ENCODE results near the gene SYT3. TPM values are rescaled to one million over a fixed set of nuclear protein-coding genes. Genes with fewer than 3 reads are reported as not detected.

SYT3 gene, protein sequence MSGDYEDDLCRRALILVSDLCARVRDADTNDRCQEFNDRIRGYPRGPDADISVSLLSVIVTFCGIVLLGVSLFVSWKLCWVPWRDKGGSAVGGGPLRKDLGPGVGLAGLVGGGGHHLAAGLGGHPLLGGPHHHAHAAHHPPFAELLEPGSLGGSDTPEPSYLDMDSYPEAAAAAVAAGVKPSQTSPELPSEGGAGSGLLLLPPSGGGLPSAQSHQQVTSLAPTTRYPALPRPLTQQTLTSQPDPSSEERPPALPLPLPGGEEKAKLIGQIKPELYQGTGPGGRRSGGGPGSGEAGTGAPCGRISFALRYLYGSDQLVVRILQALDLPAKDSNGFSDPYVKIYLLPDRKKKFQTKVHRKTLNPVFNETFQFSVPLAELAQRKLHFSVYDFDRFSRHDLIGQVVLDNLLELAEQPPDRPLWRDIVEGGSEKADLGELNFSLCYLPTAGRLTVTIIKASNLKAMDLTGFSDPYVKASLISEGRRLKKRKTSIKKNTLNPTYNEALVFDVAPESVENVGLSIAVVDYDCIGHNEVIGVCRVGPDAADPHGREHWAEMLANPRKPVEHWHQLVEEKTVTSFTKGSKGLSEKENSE
- total RNA-seq (2022; extraction: Qiagen RNA extraction): 0.39 to 0.63 TPM (median 0.46 TPM) in 5 replicates

DNA sequence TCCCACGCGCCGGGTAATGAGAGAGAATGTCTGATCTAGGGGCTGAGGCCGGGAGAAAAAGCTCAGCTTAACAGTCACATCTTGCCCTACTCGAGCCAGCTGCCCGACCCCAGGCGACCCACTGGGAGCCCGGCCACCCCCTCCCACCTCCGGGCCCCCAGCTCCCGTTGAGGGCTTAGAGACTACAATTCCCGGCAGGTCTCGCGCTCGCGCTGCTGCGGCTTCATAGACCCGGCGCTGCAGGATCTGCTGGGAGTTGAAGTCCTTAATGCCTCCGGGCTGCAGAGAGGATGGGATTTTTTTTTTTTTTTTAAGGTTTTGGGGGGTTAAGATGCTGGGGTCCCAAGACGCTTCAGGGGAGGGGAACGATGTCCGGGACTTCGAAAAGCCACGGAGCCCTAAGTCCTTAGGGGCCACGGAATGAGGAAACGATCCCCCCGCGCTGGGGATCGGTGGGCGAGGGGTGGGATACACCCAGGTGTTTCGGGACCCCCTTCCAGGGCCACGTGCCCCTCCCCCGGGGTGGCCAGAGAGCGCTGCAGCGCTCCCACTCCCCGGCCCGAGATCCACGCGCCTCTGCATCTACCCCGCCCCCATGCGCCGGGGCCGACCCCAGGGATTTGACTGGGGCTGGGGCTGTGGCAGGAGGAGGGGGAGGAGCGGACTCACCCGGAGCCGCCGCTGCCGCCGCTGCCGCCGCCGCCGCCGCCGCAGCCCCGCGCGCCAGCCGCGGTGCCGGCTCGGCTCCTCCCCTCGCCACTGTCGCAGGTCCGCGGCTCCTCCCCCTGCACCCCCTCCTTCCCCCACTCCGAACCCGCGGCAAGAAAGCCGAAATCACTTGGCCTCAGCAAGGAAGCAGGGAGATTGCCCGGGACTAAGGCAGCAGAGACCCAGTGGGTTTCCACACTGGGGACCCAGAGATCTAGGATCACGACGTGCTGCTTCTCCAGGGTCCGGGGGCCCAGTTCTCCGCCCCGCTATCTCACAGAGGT is at the start of gene SYT3:
TSS of gene SYT3 (minus strand) at position 761 of the 992 bp plus-strand sequence. CDS start 2,470 bp downstream, outside the sequence.

DNA sequence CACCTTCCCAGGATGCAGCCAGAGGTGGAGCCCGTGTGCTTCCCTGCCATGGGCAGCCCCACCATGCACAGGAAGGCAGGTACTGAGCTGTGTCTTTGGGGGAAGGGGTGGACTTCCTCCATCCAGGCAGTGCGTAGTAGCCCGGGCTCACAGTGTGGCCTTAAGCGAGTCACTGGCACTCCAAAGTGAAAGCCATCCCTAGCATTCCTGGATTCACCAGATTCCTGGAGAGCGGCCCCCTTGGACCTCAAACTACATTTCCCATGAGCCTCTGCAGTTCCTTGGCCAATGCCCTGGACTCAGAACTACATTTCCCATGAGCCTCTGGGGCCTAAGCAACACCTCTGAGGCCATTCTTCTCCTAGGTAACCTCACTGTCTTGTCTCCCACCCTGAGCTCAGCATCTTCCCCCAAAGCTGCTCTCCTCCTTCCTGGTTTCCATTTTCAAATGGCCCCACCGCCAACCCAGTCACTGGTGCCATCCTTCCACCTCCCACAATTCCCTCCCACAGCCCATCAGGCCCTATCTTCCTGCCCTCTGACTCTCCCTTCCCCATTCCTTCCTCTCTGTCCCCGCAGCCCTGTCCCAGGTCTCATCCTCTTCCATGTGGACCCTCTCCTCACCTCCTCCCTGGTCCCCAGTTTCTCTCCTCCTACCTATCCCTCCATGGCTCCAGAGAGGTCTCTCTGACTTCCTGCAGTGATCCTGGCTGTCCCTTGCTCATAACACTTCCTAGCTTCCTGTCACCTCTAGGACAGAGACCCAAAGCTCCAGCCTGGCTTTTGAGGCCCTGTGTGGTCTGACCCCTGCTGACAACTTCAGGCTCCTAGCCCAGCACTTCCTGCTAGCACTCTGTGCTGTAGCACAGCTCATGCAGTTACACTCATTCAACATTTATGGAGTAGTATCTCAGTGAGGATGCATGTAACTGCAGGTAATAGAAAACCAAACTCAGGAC is 10.0 kb upstream of the SYT3 start, which contains the start of gene C19orf81:
TSS of gene C19orf81 (plus strand) at position 13 of the 959 bp plus-strand sequence. CDS start at position 13, 0 bp downstream.

Other genes with a start within 250 kb of the SYT3 start
- gene SPIB, start 220.9 kb downstream of the SYT3 start, total RNA-seq (2022; extraction: Qiagen RNA extraction): 0.06 to 0.27 TPM (median 0.24 TPM) in 5 replicates
- not detected in 5 replicates for gene MYBPC2, start 207.0 kb downstream of the SYT3 start, total RNA-seq (2022; extraction: Qiagen RNA extraction)
- gene EMC10, start 163.4 kb downstream of the SYT3 start, total RNA-seq (2022; extraction: Qiagen RNA extraction): 113 to 166 TPM (median 158 TPM) in 5 replicates
- gene GARIN5A, start 163.0 kb downstream of the SYT3 start, total RNA-seq (2022; extraction: Qiagen RNA extraction): 1.4 to 2.3 TPM (median 2.0 TPM) in 5 replicates
- 53.8 to 91.0 TPM (median 86.2 TPM) in 5 replicates for gene JOSD2, start 128.7 kb downstream of the SYT3 start, total RNA-seq (2022; extraction: Qiagen RNA extraction)
- not detected in 5 replicates for gene ASPDH, start 126.0 kb downstream of the SYT3 start, total RNA-seq (2022; extraction: Qiagen RNA extraction)
- 0.41 to 0.55 TPM (median 0.44 TPM) in 5 replicates for gene LRRC4B, start 71.4 kb downstream of the SYT3 start, total RNA-seq (2022; extraction: Qiagen RNA extraction)
- 3.5 to 13.4 TPM (median 10.5 TPM) in 5 replicates for gene C19orf81, start 9.6 kb upstream of the SYT3 start, total RNA-seq (2022; extraction: Qiagen RNA extraction)
- gene SHANK1, start 79.9 kb upstream of the SYT3 start, total RNA-seq (2022; extraction: Qiagen RNA extraction): 0.09 to 0.31 TPM (median 0.17 TPM) in 5 replicates
- 5.9 to 11.1 TPM (median 10.8 TPM) in 5 replicates for gene CLEC11A, start 83.5 kb upstream of the SYT3 start, total RNA-seq (2022; extraction: Qiagen RNA extraction)
- not detected in 5 replicates for gene GPR32, start 130.6 kb upstream of the SYT3 start, total RNA-seq (2022; extraction: Qiagen RNA extraction)
- gene ACP4, start 150.5 kb upstream of the SYT3 start, total RNA-seq (2022; extraction: Qiagen RNA extraction): not detected in 5 replicates
- gene KLK1, start 183.9 kb upstream of the SYT3 start, total RNA-seq (2022; extraction: Qiagen RNA extraction): 0.09 to 0.29 TPM (median 0.20 TPM) in 5 replicates
- not detected in 5 replicates for gene KLK15, start 193.7 kb upstream of the SYT3 start, total RNA-seq (2022; extraction: Qiagen RNA extraction)
- not detected in 5 replicates for gene KLK3, start 215.0 kb upstream of the SYT3 start, total RNA-seq (2022; extraction: Qiagen RNA extraction)
- 0.06 to 0.27 TPM (median 0.13 TPM) in 5 replicates for gene KLK2, start 233.6 kb upstream of the SYT3 start, total RNA-seq (2022; extraction: Qiagen RNA extraction)